DOHH2 (cell line): ENCODE results near the gene ANAPC16.

Experiments used
- H3F3A ChIP-seq: fragments of 200-600 bp; sonication (generic), shearing (Covaris generic); 2 replicates; pipeline ENCODE4 v1.6.0; 2016; ENCODE audit warnings: antibody characterized with exemption, mild to moderate bottlenecking; ENCODE audit not compliant: control insufficient read depth, insufficient read depth
- H3K27ac ChIP-seq: fragments of 200-600 bp; sonication (generic); 2 replicates; pipeline ENCODE4 v1.5.1; 2014; ENCODE audit warnings: low read depth, mild to moderate bottlenecking, low read length, moderate library complexity
- H3K27me3 ChIP-seq: fragments of 200-600 bp; sonication (generic); 2 replicates; pipeline ENCODE4 v1.6.1; 2014; ENCODE audit warnings: mild to moderate bottlenecking, low read length, mixed read lengths; ENCODE audit not compliant: control insufficient read depth
- H3K36me3 ChIP-seq: fragments of 200-600 bp; sonication (generic); 2 replicates; pipeline ENCODE4 v1.6.1; 2014; ENCODE audit warnings: mild to moderate bottlenecking, low read length, moderate library complexity, mixed read lengths; ENCODE audit not compliant: control insufficient read depth
- H3K4me1 ChIP-seq: fragments of 200-600 bp; sonication (generic); 2 replicates; pipeline ENCODE4 v1.6.1; 2014; ENCODE audit warnings: mild to moderate bottlenecking, low read length, mixed read lengths; ENCODE audit not compliant: control insufficient read depth
- H3K4me2 ChIP-seq: fragments of 200-600 bp; sonication (generic); 2 replicates; pipeline ENCODE4 v1.6.0; 2014; ENCODE audit warnings: mild to moderate bottlenecking, low read length, moderate library complexity
- H3K4me3 ChIP-seq: fragments of 200-600 bp; sonication (generic); 2 replicates; pipeline ENCODE4 v1.5.1; 2014; ENCODE audit warnings: mild to moderate bottlenecking, low read length, mixed read lengths
- H3K79me2 ChIP-seq: fragments of 200-600 bp; sonication (generic); 2 replicates; pipeline ENCODE4 v1.6.1; 2014; ENCODE audit warnings: mild to moderate bottlenecking, low read length, mixed read lengths; ENCODE audit not compliant: control insufficient read depth
- H3K9me2 ChIP-seq: fragments of 200-600 bp; sonication (generic); replicated peaks from 2 replicates; pipeline ENCODE4 v1.6.1; 2014; ENCODE audit warnings: mild to moderate bottlenecking, low read length, mixed read lengths; ENCODE audit not compliant: control insufficient read depth
- H3K9me3 ChIP-seq: fragments of 200-600 bp; sonication (generic); 2 replicates; pipeline ENCODE4 v1.6.1; 2014; ENCODE audit warnings: antibody characterized with exemption, low read length, mixed read lengths; ENCODE audit not compliant: control insufficient read depth, insufficient read depth
- H4K20me1 ChIP-seq: fragments of 200-600 bp; sonication (generic); 2 replicates; pipeline ENCODE4 v1.6.0; 2014; ENCODE audit warnings: low read depth, mild to moderate bottlenecking, antibody characterized with exemption, low read length, moderate library complexity; ENCODE audit not compliant: control insufficient read depth, insufficient read depth
- CTCF ChIP-seq: fragments of 200-600 bp; sonication (generic); IDR thresholded peaks from one replicate; pipeline ENCODE4 v1.5.1; 2014; ENCODE audit warnings: antibody characterized with exemption, mild to moderate bottlenecking, low read depth, low read length; ENCODE audit not compliant: poor library complexity, severe bottlenecking
- EZH2phosphoT487 ChIP-seq: fragments of 200-600 bp; sonication (generic); IDR thresholded peaks from 2 replicates; pipeline ENCODE4 v1.6.1; 2017; ENCODE audit warnings: borderline replicate concordance, mild to moderate bottlenecking, antibody characterized with exemption, low read length, moderate library complexity, mixed read lengths

Gene ANAPC16

GRCh38 chr10:72176701-72177100, 39.1 kb upstream of the ANAPC16 start:
- Histone ChIP-seq H3K36me3 (peaks cover 10% of the 10 kb centered on the region), H3K27me3 (no peaks in the 10 kb centered on the region), H4K20me1 (no peaks in the 10 kb centered on the region), H3K79me2 (no peaks in the 10 kb centered on the region), H3K4me1 (peaks cover 14% of the 10 kb centered on the region), H3K27ac (no peak overlapping the region), H3K9me3 (no peaks in the 10 kb centered on the region), H3K4me2 (no peak overlapping the region), H3F3A (no peaks in the 10 kb centered on the region), H3K4me3 (no peak overlapping the region), H3K9me2 (no peaks in the 10 kb centered on the region)
- TF ChIP-seq EZH2phosphoT487 (no peak), CTCF (no peak)

GRCh38 chr10:72177454-72177853, 38.4 kb upstream of the ANAPC16 start:
- Histone ChIP-seq H3F3A (no peaks in the 10 kb centered on the region), H3K36me3 (peaks cover 15% of the 10 kb centered on the region), H3K4me3 (no peak overlapping the region), H3K9me3 (no peaks in the 10 kb centered on the region), H3K4me2 (no peak overlapping the region), H4K20me1 (no peaks in the 10 kb centered on the region), H3K27ac (no peak overlapping the region), H3K79me2 (no peaks in the 10 kb centered on the region), H3K4me1 (peaks cover 14% of the 10 kb centered on the region), H3K27me3 (no peaks in the 10 kb centered on the region), H3K9me2 (no peaks in the 10 kb centered on the region)
- no peak for TF ChIP-seq EZH2phosphoT487
- TF ChIP-seq CTCF: no peak

- 0 out of 2 replicates have a peak, but pooled peaks cover 3% of the 10 kb centered on the region for H3F3A ChIP-seq
- no peaks in the 10 kb centered on the region for H4K20me1 ChIP-seq
- H3K27me3 ChIP-seq: no peaks in the 10 kb centered on the region
- TF ChIP-seq EZH2phosphoT487 (no peak), CTCF (no peak)
- no peak overlapping the region for H3K4me3 ChIP-seq
- H3K36me3 ChIP-seq: peaks cover 29% of the 10 kb centered on the region
- no peaks in the 10 kb centered on the region for H3K9me2 ChIP-seq
- H3K4me2 ChIP-seq: no peak overlapping the region
- H3K27ac ChIP-seq: no peak overlapping the region
- peaks cover 10% of the 10 kb centered on the region; the same call in 1 of the 2 replicates for H3K9me3 ChIP-seq
- no peaks in the 10 kb centered on the region for H3K79me2 ChIP-seq
- H3K4me1 ChIP-seq: peaks cover 10% of the 10 kb centered on the region
Measured at GRCh38 chr10:72184156-72184555, 31.7 kb upstream of the ANAPC16 start.
